IPS DF 6.9 (cell line): ENCODE data around the gene NOL3.

Experiments
- DNase-seq: peaks from one replicate; pipeline ENCODE4 v3.0.0-alpha.2; 2013; ENCODE audit warnings: low read depth, low spot score
- H3K27ac ChIP-seq: one replicate; pipeline ENCODE4 v1.5.1; 2013; ENCODE audit warnings: low read length, control low read depth
- H3K27me3 ChIP-seq: 2 replicates; pipeline ENCODE4 v1.6.1; 2013; ENCODE audit warnings: mild to moderate bottlenecking, low read length; ENCODE audit not compliant: control insufficient read depth, insufficient read depth
- H3K36me3 ChIP-seq: 2 replicates; pipeline ENCODE4 v1.6.1; 2013; ENCODE audit warnings: low read length; ENCODE audit not compliant: control insufficient read depth, insufficient read depth
- H3K4me1 ChIP-seq: 2 replicates; pipeline ENCODE4 v1.6.1; 2013; ENCODE audit warnings: low read length; ENCODE audit not compliant: control insufficient read depth, insufficient read depth
- H3K4me3 ChIP-seq: 2 replicates; pipeline ENCODE4 v1.5.1; 2013; ENCODE audit warnings: mild to moderate bottlenecking, low read length
- H3K9me3 ChIP-seq: 2 replicates; pipeline ENCODE4 v1.6.1; 2013; ENCODE audit warnings: low read length, inconsistent platforms; ENCODE audit not compliant: control insufficient read depth, insufficient read depth
- WGBS: extraction: QIAGEN DNeasy Blood & Tissue Kit; methylation state at CpG from one replicate; pipeline ENCODE4 v1.1.7; 2013; ENCODE audit warnings: mixed read lengths, missing lambda C conversion rate; ENCODE audit not compliant: insufficient read length, insufficient coverage; 5-methylcytosine and 5-hydroxymethylcytosine counted together

Gene NOL3

GRCh38 chr16:67146523-67147357, 23.6 kb upstream of the NOL3 start:
- no peak for DNase-seq
- WGBS, result no CpG with 5 or more reads among the region's 7 CpGs
- Histone ChIP-seq H3K4me3 (no peak overlapping the region), H3K4me1 (peaks cover 7% of the 10 kb centered on the region), H3K36me3 (peaks cover 15% of the 10 kb centered on the region), H3K27ac (no peak overlapping the region), H3K9me3 (no peaks in the 10 kb centered on the region), H3K27me3 (peaks cover 3% of the 10 kb centered on the region; the same call in 1 of the 2 replicates)

- Histone ChIP-seq H3K4me1 (peaks cover 7% of the 10 kb centered on the region), H3K36me3 (peaks cover 11% of the 10 kb centered on the region), H3K9me3 (no peaks in the 10 kb centered on the region), H3K4me3 (no peak overlapping the region), H3K27ac (no peak overlapping the region), H3K27me3 (peaks cover 6% of the 10 kb centered on the region; the same call in 1 of the 2 replicates)
- no peak for DNase-seq
- WGBS, result no CpG with 5 or more reads among the region's 4 CpGs
Observed at GRCh38 chr16:67147437-67148140, 22.7 kb upstream of the NOL3 start.

GRCh38 chr16:67148221-67148620, 22.1 kb upstream of the NOL3 start:
- DNase-seq, result no peak
- peaks cover 8% of the 10 kb centered on the region for H3K36me3 ChIP-seq

GRCh38 chr16:67148656-67149275, 21.6 kb upstream of the NOL3 start:
- no peaks in the 10 kb centered on the region for H3K9me3 ChIP-seq

More at GRCh38 chr16:67148221-67148620, 22.1 kb upstream of the NOL3 start:
- peaks cover 13% of the 10 kb centered on the region; the same call in 1 of the 2 replicates for H3K27me3 ChIP-seq
- H3K27ac ChIP-seq, result no peak overlapping the region
- no CpG with 5 or more reads among the region's 2 CpGs for WGBS
- peaks cover 7% of the 10 kb centered on the region for H3K4me1 ChIP-seq
- no peaks in the 10 kb centered on the region for H3K9me3 ChIP-seq
- H3K4me3 ChIP-seq, result no peak overlapping the region

GRCh38 chr16:67149276-67150046, 20.9 kb upstream of the NOL3 start:
- Histone ChIP-seq H3K27ac (no peak overlapping the region), H3K27me3 (peaks cover 24% of the 10 kb centered on the region), H3K4me1 (peaks cover 7% of the 10 kb centered on the region), H3K36me3 (peaks cover 8% of the 10 kb centered on the region), H3K4me3 (peak overlapping the region; percentile 83; the same call in 1 of the 2 replicates), H3K9me3 (no peaks in the 10 kb centered on the region)
- no CpG with 5 or more reads among the region's 77 CpGs for WGBS
- no peak for DNase-seq

More at GRCh38 chr16:67148656-67149275, 21.6 kb upstream of the NOL3 start:
- Histone ChIP-seq H3K36me3 (peaks cover 8% of the 10 kb centered on the region), H3K27me3 (peaks cover 17% of the 10 kb centered on the region; the same call in 1 of the 2 replicates), H3K4me3 (no peak overlapping the region), H3K27ac (no peak overlapping the region), H3K4me1 (peaks cover 7% of the 10 kb centered on the region)
- no CpG with 5 or more reads among the region's 11 CpGs for WGBS
- no peak for DNase-seq

GRCh38 chr16:67150047-67150832, 20.1 kb upstream of the NOL3 start:
- peak overlapping the region; percentile 83; the same call in 1 of the 2 replicates for H3K4me3 ChIP-seq
- no CpG with 5 or more reads among the region's 94 CpGs for WGBS
- peaks cover 8% of the 10 kb centered on the region for H3K36me3 ChIP-seq
- H3K27me3 ChIP-seq, result peaks cover 29% of the 10 kb centered on the region
- no peaks in the 10 kb centered on the region for H3K9me3 ChIP-seq
- H3K27ac ChIP-seq, result no peak overlapping the region
- H3K4me1 ChIP-seq, result peaks cover 10% of the 10 kb centered on the region
- DNase-seq, result no peak

- Histone ChIP-seq H3K4me3 (peak within 1 kb of the TSS; percentile 83; the same call in 1 of the 2 replicates), H3K27me3 (peaks cover 34% of the 10 kb centered on the region), H3K4me1 (peaks cover 10% of the 10 kb centered on the region), H3K9me3 (no peaks in the 10 kb centered on the region), H3K27ac (no peak within 1 kb of the TSS), H3K36me3 (peaks cover 8% of the 10 kb centered on the region)
- no peak for DNase-seq
- no CpG with 5 or more reads among the region's 34 CpGs for WGBS
Observed at GRCh38 chr16:67150833-67151396, 19.4 kb upstream of the NOL3 start, which contains the start of gene B3GNT9. Gene B3GNT9, minus strand, starts transcription at chr16:67150998. Its CDS starts 513 bp downstream, at chr16:67150485.

- DNase-seq, result no peak
- Histone ChIP-seq H3K36me3 (peaks cover 8% of the 10 kb centered on the region), H3K27ac (no peak overlapping the region), H3K9me3 (no peaks in the 10 kb centered on the region), H3K4me3 (peak overlapping the region; percentile 83; the same call in 1 of the 2 replicates), H3K27me3 (peaks cover 40% of the 10 kb centered on the region), H3K4me1 (peaks cover 10% of the 10 kb centered on the region)
- no CpG with 5 or more reads among the region's 8 CpGs for whole genome bisulfite sequencing
Observed at GRCh38 chr16:67151431-67152097, 18.8 kb upstream of the NOL3 start.
